CD4-positive, CD25-positive, alpha-beta regulatory T cell (primary cell): ENCODE data around the gene CPNE5. TPM values are rescaled to one million over a fixed set of nuclear protein-coding genes. Genes with fewer than 3 reads are reported as not detected.
A peak's percentile ranks its signal among the peaks of the same experiment; 100 is the strongest.

Experiments
- ATAC-seq, 2 donors: fragments of 150-1000 bp; cut with Tn5 transposase; one replicate each; pipeline ENCODE4 v1.10.0; 2021; ENCODE audit warnings: low read depth in 2 of 2, moderate number of reproducible peaks in 2 of 2, moderate library complexity in 1 of 2
- DNase-seq, 3 donors: peaks; one replicate each; pipeline versions ENCODE4 v3.0.0 to v3.0.0-alpha.2; 2012 to 2022; ENCODE audit warnings: mixed read lengths in 1 of 3
- H3K27ac ChIP-seq: one replicate; pipeline ENCODE4 v1.7.0; 2013; ENCODE audit warnings: mild to moderate bottlenecking, low read length; ENCODE audit not compliant: insufficient read depth, poor library complexity, severe bottlenecking
- H3K27me3 ChIP-seq: one replicate; pipeline ENCODE4 v1.7.0; 2013; ENCODE audit warnings: low read length; ENCODE audit not compliant: control insufficient read depth, insufficient read depth
- H3K36me3 ChIP-seq: one replicate; pipeline ENCODE4 v1.7.0; 2013; ENCODE audit warnings: mild to moderate bottlenecking, low read length, moderate library complexity; ENCODE audit not compliant: control insufficient read depth, insufficient read depth
- H3K4me1 ChIP-seq: 2 replicates; pipeline ENCODE4 v1.7.0; 2013; ENCODE audit warnings: mild to moderate bottlenecking, low read length; ENCODE audit not compliant: insufficient read depth, control insufficient read depth, poor library complexity, severe bottlenecking
- H3K4me3 ChIP-seq: one replicate; pipeline ENCODE4 v1.7.0; 2013; ENCODE audit warnings: low read depth, mild to moderate bottlenecking, low read length, moderate library complexity
- H3K9me3 ChIP-seq, 2 experiments: 1 replicate in 1 of 2; 2 replicates in 1 of 2; pipeline ENCODE4 v1.7.0; 2013; ENCODE audit warnings: low read length in 2 of 2, mild to moderate bottlenecking in 1 of 2, moderate library complexity in 1 of 2; ENCODE audit not compliant: control insufficient read depth in 2 of 2
- H3K27ac Mint-ChIP-seq, 3 donors: one replicate each; pipeline ENCODE4 v1.8.0; 2020 to 2022; ENCODE audit warnings: mild to moderate bottlenecking in 3 of 3, mixed read lengths in 3 of 3, moderate library complexity in 2 of 3
- H3K27me3 Mint-ChIP-seq: one replicate; pipeline ENCODE4 v1.8.0; 2022; ENCODE audit warnings: mild to moderate bottlenecking, mixed read lengths
- H3K36me3 Mint-ChIP-seq: one replicate; pipeline ENCODE4 v1.8.0; 2020; ENCODE audit warnings: mixed read lengths
- H3K4me1 Mint-ChIP-seq, 4 donors: one replicate each; pipeline ENCODE4 v1.8.0; 2020 to 2022; ENCODE audit warnings: mixed read lengths in 4 of 4, mild to moderate bottlenecking in 1 of 4
- H3K4me3 Mint-ChIP-seq, 4 donors: one replicate each; pipeline ENCODE4 v1.8.0; 2020 to 2022; ENCODE audit warnings: mild to moderate bottlenecking in 4 of 4, mixed read lengths in 4 of 4, moderate library complexity in 3 of 4
- H3K9me3 Mint-ChIP-seq, 7 donors: one replicate each; pipeline ENCODE4 v1.8.0; 2020 to 2022; ENCODE audit warnings: mixed read lengths in 7 of 7, mild to moderate bottlenecking in 3 of 7, moderate library complexity in 2 of 7
- polyA plus RNA-seq, 4 donors: library from polyadenylated mRNA; unstranded; fragments of 300-500 nt; fragmentation: Illumina TruSeq; gene quantifications; one replicate each; pipeline ENCODE4 v1.2.3, GENCODE V29; 2021
- total RNA-seq: library from RNA; stranded (reverse); gene quantifications from one replicate; pipeline ENCODE4 v1.2.3, GENCODE V29; 2022

Gene CPNE5
- total and polyA plus RNA-seq, 5 donors from 2014 or later = 0.16 to 4.3 (median 0.83) TPM

- H3K9me3 ChIP-seq = no peaks in the 10 kb centered on the region
- no peak overlapping the region for H3K4me3 ChIP-seq
- no peaks in the 10 kb centered on the region for H3K27me3 ChIP-seq
- no peak overlapping the region for H3K4me3 Mint-ChIP-seq
- H3K4me1 Mint-ChIP-seq = no peaks in the 10 kb centered on the region
- H3K27ac ChIP-seq = no peak overlapping the region
- peaks cover 4% of the 10 kb centered on the region for H3K27me3 Mint-ChIP-seq
- ATAC-seq = no peak
- no peak overlapping the region for H3K27ac Mint-ChIP-seq
- no peaks in the 10 kb centered on the region for H3K9me3 Mint-ChIP-seq
- H3K36me3 Mint-ChIP-seq = no peaks in the 10 kb centered on the region
- no peak for DNase-seq
- H3K4me1 ChIP-seq = no peaks in the 10 kb centered on the region
- H3K36me3 ChIP-seq = no peaks in the 10 kb centered on the region
Measured at GRCh38 chr6:36700831-36701230, 138.4 kb downstream of the CPNE5 start.

GRCh38 chr6:36700071-36700812 lies 139.0 kb downstream of the CPNE5 start:
- no peaks in the 10 kb centered on the region for H3K9me3 ChIP-seq
- Mint-ChIP-seq H3K4me1 (peaks cover 0 to 3% (median 2%) of the 10 kb centered on the region in 4 donors), H3K9me3 (no peaks in the 10 kb centered on the region), H3K27ac (no peak overlapping the region), H3K4me3 (no peak overlapping the region), H3K27me3 (peaks cover 4% of the 10 kb centered on the region), H3K36me3 (no peaks in the 10 kb centered on the region)
- H3K4me1 ChIP-seq = no peaks in the 10 kb centered on the region
- no peaks in the 10 kb centered on the region for H3K36me3 ChIP-seq
- ATAC-seq (no peak), DNase-seq (no peak)
- no peaks in the 10 kb centered on the region for H3K27me3 ChIP-seq
- no peak overlapping the region for H3K27ac ChIP-seq
- no peak overlapping the region for H3K4me3 ChIP-seq

- no peaks in the 10 kb centered on the region for H3K4me1 ChIP-seq
Measured at GRCh38 chr6:36699348-36699747, 139.9 kb downstream of the CPNE5 start.

GRCh38 chr6:36698871-36699271 lies 140.4 kb downstream of the CPNE5 start:
- DNase-seq = no peak
- no peak overlapping the region for H3K27ac ChIP-seq
- Mint-ChIP-seq H3K27ac (peak overlapping the region in 1 of 3 donors; percentile 29), H3K4me1 (peaks cover 0 to 6% (median 3%) of the 10 kb centered on the region in 4 donors), H3K9me3 (no peaks in the 10 kb centered on the region), H3K4me3 (no peak overlapping the region), H3K27me3 (peaks cover 4% of the 10 kb centered on the region), H3K36me3 (no peaks in the 10 kb centered on the region)
- H3K9me3 ChIP-seq = no peaks in the 10 kb centered on the region
- no peak overlapping the region for H3K4me3 ChIP-seq
- H3K36me3 ChIP-seq = no peaks in the 10 kb centered on the region
- no peak for ATAC-seq
- H3K27me3 ChIP-seq = no peaks in the 10 kb centered on the region
- H3K4me1 ChIP-seq = no peaks in the 10 kb centered on the region

More at GRCh38 chr6:36699348-36699747, 139.9 kb downstream of the CPNE5 start:
- peaks cover 4% of the 10 kb centered on the region for H3K27me3 Mint-ChIP-seq
- no peak overlapping the region for H3K4me3 Mint-ChIP-seq
- peaks cover 0 to 6% (median 3%) of the 10 kb centered on the region in 4 donors for H3K4me1 Mint-ChIP-seq
- no peaks in the 10 kb centered on the region for H3K36me3 Mint-ChIP-seq
- no peak for ATAC-seq
- Histone ChIP-seq H3K4me3 (no peak overlapping the region), H3K36me3 (no peaks in the 10 kb centered on the region), H3K27ac (no peak overlapping the region), H3K9me3 (no peaks in the 10 kb centered on the region), H3K27me3 (no peaks in the 10 kb centered on the region)
- no peak overlapping the region for H3K27ac Mint-ChIP-seq
- DNase-seq = no peak
- no peaks in the 10 kb centered on the region for H3K9me3 Mint-ChIP-seq

GRCh38 chr6:36698196-36698595 lies 141.0 kb downstream of the CPNE5 start:
- no peaks in the 10 kb centered on the region for H3K36me3 Mint-ChIP-seq
- H3K9me3 Mint-ChIP-seq = no peaks in the 10 kb centered on the region
- H3K4me3 ChIP-seq = no peak overlapping the region
- H3K27ac Mint-ChIP-seq = no peak overlapping the region
- no peak for DNase-seq
- H3K9me3 ChIP-seq = no peaks in the 10 kb centered on the region
- H3K27me3 Mint-ChIP-seq = peaks cover 4% of the 10 kb centered on the region
- H3K4me1 ChIP-seq = peaks cover 1% of the 10 kb centered on the region
- no peaks in the 10 kb centered on the region for H3K27me3 ChIP-seq
- H3K27ac ChIP-seq = no peak overlapping the region
- peaks cover 4 to 12% (median 6%) of the 10 kb centered on the region in 4 donors for H3K4me1 Mint-ChIP-seq
- H3K4me3 Mint-ChIP-seq = no peak overlapping the region
- ATAC-seq = no peak
- no peaks in the 10 kb centered on the region for H3K36me3 ChIP-seq

GRCh38 chr6:36697481-36697903 lies 141.8 kb downstream of the CPNE5 start, which contains the start of gene RAB44:
Gene RAB44 (plus strand): TSS chr6:36697826. CDS start chr6:36704236, 6,410 bp downstream.
- H3K27me3 Mint-ChIP-seq = peaks cover 4% of the 10 kb centered on the region
- no peaks in the 10 kb centered on the region for H3K36me3 ChIP-seq
- H3K9me3 ChIP-seq = no peaks in the 10 kb centered on the region
- no peaks in the 10 kb centered on the region for H3K27me3 ChIP-seq
- DNase-seq (no peak), ATAC-seq (no peak)
- H3K36me3 Mint-ChIP-seq = no peaks in the 10 kb centered on the region
- H3K27ac Mint-ChIP-seq = peak within 1 kb of the TSS in 2 of 3 donors; percentile 29 to 39
- no peak within 1 kb of the TSS for H3K27ac ChIP-seq
- peak within 1 kb of the TSS in 1 of 4 donors; percentile 33 for H3K4me3 Mint-ChIP-seq
- H3K9me3 Mint-ChIP-seq = no peaks in the 10 kb centered on the region
- peaks cover 8% of the 10 kb centered on the region for H3K4me1 ChIP-seq
- H3K4me1 Mint-ChIP-seq = peaks cover 6 to 14% (median 10%) of the 10 kb centered on the region in 4 donors
- no peak within 1 kb of the TSS for H3K4me3 ChIP-seq

- Histone ChIP-seq H3K9me3 (no peaks in the 10 kb centered on the region), H3K27ac (no peak overlapping the region), H3K4me3 (no peak overlapping the region), H3K4me1 (peaks cover 19% of the 10 kb centered on the region), H3K36me3 (no peaks in the 10 kb centered on the region), H3K27me3 (no peaks in the 10 kb centered on the region)
- H3K4me1 Mint-ChIP-seq = peaks cover 9 to 24% (median 20%) of the 10 kb centered on the region in 4 donors
- no peak overlapping the region for H3K4me3 Mint-ChIP-seq
- no peak for ATAC-seq
- no peaks in the 10 kb centered on the region for H3K9me3 Mint-ChIP-seq
- H3K27ac Mint-ChIP-seq = no peak overlapping the region
- H3K36me3 Mint-ChIP-seq = no peaks in the 10 kb centered on the region
- peaks cover 4% of the 10 kb centered on the region for H3K27me3 Mint-ChIP-seq
- DNase-seq = no peak
Measured at GRCh38 chr6:36695414-36695813, 143.8 kb downstream of the CPNE5 start.

- ATAC-seq = no peak
- no peak overlapping the region for H3K4me3 ChIP-seq
- H3K9me3 ChIP-seq = no peaks in the 10 kb centered on the region
- H3K36me3 Mint-ChIP-seq = no peaks in the 10 kb centered on the region
- no peaks in the 10 kb centered on the region for H3K27me3 ChIP-seq
- H3K27me3 Mint-ChIP-seq = peaks cover 4% of the 10 kb centered on the region
- H3K27ac ChIP-seq = no peak overlapping the region
- no peaks in the 10 kb centered on the region for H3K9me3 Mint-ChIP-seq
- H3K27ac Mint-ChIP-seq = no peak overlapping the region
- peaks cover 19% of the 10 kb centered on the region for H3K4me1 ChIP-seq
- no peak for DNase-seq
- H3K4me1 Mint-ChIP-seq = peaks cover 9 to 24% (median 20%) of the 10 kb centered on the region in 4 donors
- H3K4me3 Mint-ChIP-seq = no peak overlapping the region
- H3K36me3 ChIP-seq = no peaks in the 10 kb centered on the region
Measured at GRCh38 chr6:36694616-36695015, 144.6 kb downstream of the CPNE5 start.
